ENCODE data around the gene HOXD10. TPM values are rescaled to one million over a fixed set of nuclear protein-coding genes. Genes with fewer than 3 reads are reported as not detected.

HOXD10 gene
- total RNA-seq, 1 donor from 2014 or later = 14.3 TPM

DNA sequence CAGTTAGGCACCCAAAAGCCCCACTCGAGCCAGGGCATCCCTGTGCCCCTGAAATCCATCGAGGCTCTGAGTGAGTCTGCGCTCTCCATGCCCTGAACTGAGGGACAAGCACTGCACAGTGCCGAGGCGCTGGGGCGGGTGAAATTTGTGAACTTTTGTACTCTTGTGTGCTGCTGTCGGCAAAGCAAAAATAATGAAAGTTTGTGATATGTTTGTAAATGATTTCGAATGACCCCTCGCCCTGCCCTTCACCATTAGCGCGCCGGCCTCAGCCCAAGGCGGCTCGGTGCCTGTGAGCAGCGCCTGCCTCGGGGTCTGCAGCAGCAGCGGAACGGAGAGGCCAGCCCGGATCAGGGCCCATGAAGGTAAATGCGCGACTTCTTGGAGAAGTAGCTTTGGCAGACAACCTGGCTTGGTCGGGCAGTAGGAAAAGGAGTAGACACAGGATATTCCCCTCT, 32.9 kb downstream of the HOXD10 start:
- H3K4me3 ChIP-seq (ENCODE audit: low read depth, low read length) = peak overlapping the region; percentile 70
- TF ChIP-seq, protein P1, sequence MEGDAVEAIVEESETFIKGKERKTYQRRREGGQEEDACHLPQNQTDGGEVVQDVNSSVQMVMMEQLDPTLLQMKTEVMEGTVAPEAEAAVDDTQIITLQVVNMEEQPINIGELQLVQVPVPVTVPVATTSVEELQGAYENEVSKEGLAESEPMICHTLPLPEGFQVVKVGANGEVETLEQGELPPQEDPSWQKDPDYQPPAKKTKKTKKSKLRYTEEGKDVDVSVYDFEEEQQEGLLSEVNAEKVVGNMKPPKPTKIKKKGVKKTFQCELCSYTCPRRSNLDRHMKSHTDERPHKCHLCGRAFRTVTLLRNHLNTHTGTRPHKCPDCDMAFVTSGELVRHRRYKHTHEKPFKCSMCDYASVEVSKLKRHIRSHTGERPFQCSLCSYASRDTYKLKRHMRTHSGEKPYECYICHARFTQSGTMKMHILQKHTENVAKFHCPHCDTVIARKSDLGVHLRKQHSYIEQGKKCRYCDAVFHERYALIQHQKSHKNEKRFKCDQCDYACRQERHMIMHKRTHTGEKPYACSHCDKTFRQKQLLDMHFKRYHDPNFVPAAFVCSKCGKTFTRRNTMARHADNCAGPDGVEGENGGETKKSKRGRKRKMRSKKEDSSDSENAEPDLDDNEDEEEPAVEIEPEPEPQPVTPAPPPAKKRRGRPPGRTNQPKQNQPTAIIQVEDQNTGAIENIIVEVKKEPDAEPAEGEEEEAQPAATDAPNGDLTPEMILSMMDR (conservative IDR thresholded peaks at IDR 0.05; ENCODE audit: low read depth, low read length) = no peak
- DNase-seq (ENCODE audit: low read depth) = no peak

DNA sequence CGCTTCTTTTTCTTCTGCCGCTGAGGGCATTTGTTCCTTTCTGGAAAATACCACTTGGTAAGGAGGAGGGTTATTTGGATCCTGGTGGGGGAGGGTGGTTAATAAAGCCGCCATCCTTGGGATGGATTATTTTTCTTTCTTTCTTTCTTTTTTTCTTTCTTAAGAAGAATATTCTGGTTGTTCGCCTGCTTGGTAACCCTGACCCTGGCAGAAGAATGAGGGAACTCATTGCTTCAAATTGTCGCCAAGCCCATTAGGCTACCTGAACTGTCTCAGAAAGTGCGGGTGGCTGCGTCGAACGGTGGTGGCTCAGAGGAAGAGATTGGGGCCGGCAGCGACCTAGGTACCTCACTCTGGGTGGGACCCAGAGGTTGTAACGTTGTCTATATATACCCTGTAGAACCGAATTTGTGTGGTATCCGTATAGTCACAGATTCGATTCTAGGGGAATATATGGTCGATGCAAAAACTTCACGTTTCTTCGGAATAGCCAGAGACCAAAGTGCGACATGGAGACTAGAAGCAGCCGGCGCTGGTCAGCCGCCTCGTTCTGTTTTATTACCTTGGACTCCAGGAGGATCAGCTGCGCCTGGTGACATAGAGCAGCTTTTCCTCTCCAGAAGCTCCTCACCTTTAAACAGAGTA, 33.5 kb downstream of the HOXD10 start:
- TF ChIP-seq, protein P1 (conservative IDR thresholded peaks at IDR 0.05; ENCODE audit: low read depth, low read length) = no peak
- H3K4me3 ChIP-seq (ENCODE audit: low read depth, low read length) = peak overlapping the region; percentile 70
- DNase-seq (ENCODE audit: low read depth) = no peak

DNA sequence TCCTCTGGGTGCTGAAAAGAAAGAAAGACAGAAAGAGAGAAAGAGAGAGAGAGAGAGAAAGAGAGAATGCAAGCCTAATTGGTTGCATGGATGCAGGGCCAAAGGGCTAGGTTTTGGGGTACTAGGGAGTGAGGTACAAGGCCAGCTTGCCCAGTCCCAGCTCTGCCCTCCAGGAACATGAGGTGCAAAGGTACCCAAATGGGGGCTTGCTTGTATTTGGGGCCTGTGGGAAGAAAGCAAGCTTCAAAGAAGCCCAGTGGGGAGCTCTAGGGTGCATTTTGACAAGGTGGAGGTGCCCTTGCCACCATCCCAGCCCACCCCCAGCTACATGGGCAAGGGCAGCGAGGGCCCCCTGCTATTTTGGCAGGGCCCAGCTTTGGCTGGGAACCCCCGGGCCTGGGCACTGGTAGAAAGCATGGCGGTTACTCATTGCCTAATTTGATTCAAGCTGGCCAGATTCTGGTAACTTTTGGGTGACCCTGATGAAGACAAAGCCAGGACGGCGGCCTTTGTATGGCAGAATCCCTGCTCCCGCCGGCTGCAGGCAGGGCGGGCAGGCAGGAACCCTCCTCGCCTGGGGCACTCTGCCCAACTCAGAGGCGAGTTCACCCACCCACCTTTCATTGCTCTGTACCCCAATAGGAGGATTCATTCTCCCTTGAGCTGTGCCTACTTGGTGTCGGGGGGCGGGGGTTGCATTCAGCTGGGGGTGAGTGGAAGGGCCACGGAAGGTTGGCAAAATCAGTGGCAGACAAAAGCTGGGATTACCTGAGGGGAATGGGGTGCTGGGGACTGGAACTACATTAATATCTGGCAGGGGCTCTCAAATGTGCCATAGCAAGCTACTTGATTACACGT, 34.2 kb downstream of the HOXD10 start:
- TF ChIP-seq, protein P1 (conservative IDR thresholded peaks at IDR 0.05; ENCODE audit: low read depth, low read length) = no peak
- peak overlapping the region; percentile 70 for H3K4me3 ChIP-seq (ENCODE audit: low read depth, low read length)

DNA sequence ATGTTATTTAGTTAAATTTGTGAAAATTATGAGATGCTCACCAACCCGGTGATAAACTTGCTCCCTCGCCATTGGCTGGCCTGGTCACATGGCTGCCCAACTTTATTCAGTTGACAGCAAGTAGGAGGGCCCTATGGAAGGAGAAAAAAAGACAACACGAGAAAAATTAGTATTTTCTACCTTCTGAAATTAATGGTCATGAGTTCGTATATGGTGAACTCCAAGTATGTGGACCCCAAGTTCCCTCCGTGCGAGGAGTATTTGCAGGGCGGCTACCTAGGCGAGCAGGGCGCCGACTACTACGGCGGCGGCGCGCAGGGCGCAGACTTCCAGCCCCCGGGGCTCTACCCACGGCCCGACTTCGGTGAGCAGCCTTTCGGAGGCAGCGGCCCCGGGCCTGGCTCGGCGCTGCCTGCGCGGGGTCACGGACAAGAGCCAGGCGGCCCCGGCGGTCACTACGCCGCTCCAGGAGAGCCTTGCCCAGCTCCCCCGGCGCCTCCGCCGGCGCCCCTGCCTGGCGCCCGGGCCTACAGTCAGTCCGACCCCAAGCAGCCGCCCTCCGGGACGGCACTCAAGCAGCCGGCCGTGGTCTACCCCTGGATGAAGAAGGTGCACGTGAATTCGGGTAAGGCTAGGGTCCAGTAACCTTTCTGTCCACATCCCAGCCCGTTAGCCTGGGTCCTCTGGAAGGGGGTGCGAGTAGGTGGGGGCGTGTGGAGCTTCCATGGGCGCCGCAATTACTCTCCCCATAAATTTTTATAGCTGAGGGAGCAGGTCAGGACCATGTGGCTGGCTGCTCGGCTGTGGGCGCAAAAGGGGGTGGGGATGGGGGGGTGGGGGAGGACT, 35.1 kb downstream of the HOXD10 start, which contains the start of gene HOXD4:
Gene HOXD4, plus strand, starts transcription at position 109 of the 846 bp plus-strand sequence. Its CDS starts 84 bp downstream, at position 193.
- DNase-seq (ENCODE audit: low read depth) = no peak
- H3K4me3 ChIP-seq (ENCODE audit: low read depth, low read length) = peak within 1 kb of the TSS; percentile 70
- TF ChIP-seq, protein P1 (conservative IDR thresholded peaks at IDR 0.05; ENCODE audit: low read depth, low read length) = no peak

More for the DNA sequence above, 34.2 kb downstream of the HOXD10 start:
- no peak for DNase-seq (ENCODE audit: low read depth)

DNA sequence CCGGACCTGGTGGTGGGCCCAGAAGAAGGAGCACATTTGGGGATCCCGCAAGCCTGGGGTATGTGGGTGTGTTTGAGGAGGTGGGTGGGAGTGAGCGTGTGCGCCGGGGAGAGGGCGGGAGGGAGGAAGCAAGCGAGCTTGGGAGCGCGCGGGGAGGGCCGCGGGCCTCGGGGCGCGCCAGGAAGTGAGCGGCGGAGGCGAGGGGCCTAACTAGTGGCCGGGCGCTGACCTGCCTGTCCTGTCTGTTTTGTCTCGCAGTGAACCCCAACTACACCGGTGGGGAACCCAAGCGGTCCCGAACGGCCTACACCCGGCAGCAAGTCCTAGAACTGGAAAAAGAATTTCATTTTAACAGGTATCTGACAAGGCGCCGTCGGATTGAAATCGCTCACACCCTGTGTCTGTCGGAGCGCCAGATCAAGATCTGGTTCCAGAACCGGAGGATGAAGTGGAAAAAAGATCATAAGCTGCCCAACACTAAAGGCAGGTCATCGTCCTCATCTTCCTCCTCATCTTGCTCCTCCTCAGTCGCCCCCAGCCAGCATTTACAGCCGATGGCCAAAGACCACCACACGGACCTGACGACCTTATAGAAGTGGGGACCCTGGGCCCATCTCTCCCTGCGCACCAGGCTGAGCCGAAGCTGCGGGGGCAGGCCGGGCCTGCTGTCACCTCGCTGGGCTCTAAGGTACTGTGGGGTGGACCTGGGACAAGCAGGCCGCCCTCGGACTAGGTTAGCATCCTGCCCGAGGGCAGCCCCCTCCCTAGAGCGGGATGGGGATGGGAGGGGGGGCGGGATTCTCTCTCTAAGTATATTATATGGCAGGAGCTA, 36.0 kb downstream of the HOXD10 start:
- H3K4me3 ChIP-seq (ENCODE audit: low read depth, low read length) = peak overlapping the region; percentile 70
- no peak for DNase-seq (ENCODE audit: low read depth)
- TF ChIP-seq, protein P1 (conservative IDR thresholded peaks at IDR 0.05; ENCODE audit: low read depth, low read length) = no peak

All from epithelial cell of proximal tubule (primary cell).